Mucosa of descending colon (tissue), 3 donors: ENCODE results near the gene MS4A15. TPM values are rescaled to one million over a fixed set of nuclear protein-coding genes. Genes with fewer than 3 reads are reported as not detected.

Experiments
- ATAC-seq: fragments of 200-7000 bp; cut with Tn5 transposase; one replicate; pipeline ENCODE4 v1.9.1; 2020; ENCODE audit warnings: mild to moderate bottlenecking, moderate library complexity
- DNase-seq, 3 donors: peaks; one replicate each; pipeline ENCODE4 v3.0.0-alpha.2; 2020
- H3K36me3 ChIP-seq: fragments of 200-600 bp; one replicate; pipeline ENCODE4 v1.8.0; 2021; ENCODE audit warnings: low read depth, mild to moderate bottlenecking
- H3K4me1 ChIP-seq: fragments of 200-600 bp; one replicate; pipeline ENCODE4 v1.8.0; 2021; ENCODE audit warnings: low read depth, mild to moderate bottlenecking
- H3K4me3 ChIP-seq: fragments of 200-600 bp; one replicate; pipeline ENCODE4 v1.8.0; 2021; ENCODE audit warnings: mild to moderate bottlenecking
- H3K9me3 ChIP-seq: fragments of 200-600 bp; one replicate; pipeline ENCODE4 v1.8.0; 2021; ENCODE audit warnings: mild to moderate bottlenecking
- intact Hi-C, 2 donors: fragments of 100-400 bp; cut with DNase I in 1 of 2; cut with micrococcal nuclease in 1 of 2; formaldehyde crosslinking; loops; one replicate each; pipeline versions ENCODE4 v1.11.0 to v1.11.1; 2022; cut with DNase I, micrococcal nuclease
- total RNA-seq, 3 donors: library from RNA; stranded (reverse); fragmentation: NEBNext Ultra II Directional in 2 of 3; extraction: Animal tissue kit (Norgen Biotek cat#: 25700) in 2 of 3; gene quantifications; one replicate each; pipeline versions ENCODE4 v1.2.1 to v1.2.4, GENCODE V29; 2021 to 2023
- TF ChIP-seq, protein P1 (sequence below): fragments of 200-600 bp; IDR thresholded peaks from one replicate; pipeline ENCODE4 v1.8.0; 2022; ENCODE audit warnings: antibody characterized with exemption, mild to moderate bottlenecking
- donor health status: DM: no; HTN: no; CAD: no; lungs with moderate emphysema.
- donor health status: DM: no; HTN: no; CAD: no.
- donor health status: DM: no; HTN: yes; CAD: no.

Gene MS4A15
- total RNA-seq, 3 donors from 2014 or later, result 0.38 TPM; not detected in 2

GRCh38 chr11:60785136-60785535 lies 28.5 kb downstream of the MS4A15 start, which contains the start of gene MS4A10:
Gene MS4A10, plus strand, starts transcription at chr11:60785333. Its CDS starts 5,003 bp downstream, at chr11:60790336.
- H3K4me1 ChIP-seq, result peaks cover 3% of the 10 kb centered on the region
- TF ChIP-seq, protein P1, sequence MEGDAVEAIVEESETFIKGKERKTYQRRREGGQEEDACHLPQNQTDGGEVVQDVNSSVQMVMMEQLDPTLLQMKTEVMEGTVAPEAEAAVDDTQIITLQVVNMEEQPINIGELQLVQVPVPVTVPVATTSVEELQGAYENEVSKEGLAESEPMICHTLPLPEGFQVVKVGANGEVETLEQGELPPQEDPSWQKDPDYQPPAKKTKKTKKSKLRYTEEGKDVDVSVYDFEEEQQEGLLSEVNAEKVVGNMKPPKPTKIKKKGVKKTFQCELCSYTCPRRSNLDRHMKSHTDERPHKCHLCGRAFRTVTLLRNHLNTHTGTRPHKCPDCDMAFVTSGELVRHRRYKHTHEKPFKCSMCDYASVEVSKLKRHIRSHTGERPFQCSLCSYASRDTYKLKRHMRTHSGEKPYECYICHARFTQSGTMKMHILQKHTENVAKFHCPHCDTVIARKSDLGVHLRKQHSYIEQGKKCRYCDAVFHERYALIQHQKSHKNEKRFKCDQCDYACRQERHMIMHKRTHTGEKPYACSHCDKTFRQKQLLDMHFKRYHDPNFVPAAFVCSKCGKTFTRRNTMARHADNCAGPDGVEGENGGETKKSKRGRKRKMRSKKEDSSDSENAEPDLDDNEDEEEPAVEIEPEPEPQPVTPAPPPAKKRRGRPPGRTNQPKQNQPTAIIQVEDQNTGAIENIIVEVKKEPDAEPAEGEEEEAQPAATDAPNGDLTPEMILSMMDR, result no peak
- no peaks in the 10 kb centered on the region for H3K9me3 ChIP-seq
- no peak within 1 kb of the TSS for H3K4me3 ChIP-seq
- DNase-seq, result peak in 2 of 3 donors; percentile 55 to 70
- no peaks in the 10 kb centered on the region for H3K36me3 ChIP-seq
- intact Hi-C loops, result no loop called here
- peak; percentile 65 for ATAC-seq

DNA sequence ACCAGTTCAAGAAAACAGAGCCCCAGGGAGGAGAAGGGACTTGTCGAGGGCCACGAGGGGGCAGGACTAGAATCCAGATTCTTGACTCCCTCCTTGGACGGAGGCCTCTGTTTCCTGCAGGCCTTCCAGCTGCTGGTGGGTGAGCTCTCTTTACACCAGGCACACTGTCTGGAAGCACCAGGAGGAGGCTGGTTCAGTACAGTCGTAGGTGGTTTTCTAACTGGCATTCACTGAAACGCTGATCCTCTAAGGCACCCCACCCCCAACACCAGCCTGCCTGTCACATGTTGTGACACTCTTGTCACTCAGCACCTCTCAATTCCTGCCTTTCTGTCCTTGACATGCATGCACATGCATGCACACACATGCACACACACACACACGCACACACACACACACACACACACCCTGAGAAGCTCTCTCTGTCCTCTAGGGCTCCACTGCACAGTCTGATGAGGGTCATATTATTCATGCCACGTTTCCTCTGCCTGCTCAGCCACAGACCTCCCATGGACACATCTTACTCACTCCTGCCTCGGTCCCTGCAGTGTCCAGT lies 29.2 kb downstream of the MS4A15 start:
- TF ChIP-seq, protein P1, result no peak

DNA sequence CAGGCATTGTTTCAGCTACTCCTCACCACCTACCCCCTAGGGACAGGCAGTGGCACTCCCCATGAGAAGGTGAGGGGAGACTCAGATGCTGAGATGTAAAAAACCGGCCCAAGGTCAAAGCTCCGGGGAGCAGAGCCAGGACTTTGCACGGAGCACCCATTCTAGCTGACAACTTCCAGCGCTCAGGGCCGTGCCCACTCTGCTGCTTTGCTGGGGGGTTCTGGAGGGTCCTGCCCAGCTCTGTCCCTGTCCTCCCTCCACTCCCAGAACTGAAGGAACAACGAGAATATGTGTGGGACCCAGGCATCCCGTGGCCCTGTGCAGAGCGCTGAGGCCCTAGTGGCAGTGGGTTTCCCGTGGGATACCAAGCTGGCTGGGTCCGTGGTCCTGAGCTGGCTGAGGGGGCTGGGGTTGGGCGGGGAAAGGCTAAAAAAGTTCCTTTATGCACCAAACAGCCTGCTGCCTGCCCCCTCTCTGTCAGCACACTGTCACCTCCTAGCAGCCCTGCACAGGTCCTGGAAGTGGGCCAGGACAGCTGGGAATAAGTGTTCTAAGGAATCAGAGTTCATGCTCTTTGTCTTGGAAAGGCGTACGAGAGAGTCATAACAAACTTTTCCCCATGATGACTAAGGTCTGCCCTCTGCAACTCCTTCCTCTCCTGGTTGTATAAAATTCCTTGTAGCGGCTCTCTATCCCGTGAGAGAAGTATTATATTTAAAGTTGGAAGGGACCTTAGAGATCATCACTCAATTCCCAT lies 30.3 kb downstream of the MS4A15 start:
- Histone ChIP-seq H3K4me1 (peaks cover 3% of the 10 kb centered on the region), H3K36me3 (no peaks in the 10 kb centered on the region), H3K4me3 (no peak overlapping the region), H3K9me3 (no peaks in the 10 kb centered on the region)
- intact Hi-C loops, result no loop called here
- DNase-seq (peak; percentile 56 to 75 (median 61)), ATAC-seq (peak; percentile 70)
- TF ChIP-seq, protein P1, result no peak

More for the DNA sequence above, 29.2 kb downstream of the MS4A15 start:
- ATAC-seq (no peak), DNase-seq (no peak)
- intact Hi-C loops, result no loop called here
- Histone ChIP-seq H3K4me1 (peaks cover 3% of the 10 kb centered on the region), H3K36me3 (no peaks in the 10 kb centered on the region), H3K9me3 (no peaks in the 10 kb centered on the region), H3K4me3 (no peak overlapping the region)

GRCh38 chr11:60788401-60789125 lies 31.9 kb downstream of the MS4A15 start:
- intact Hi-C loops, result no loop called here
- TF ChIP-seq, protein P1, result no peak
- ATAC-seq (no peak), DNase-seq (peak in 1 of 3 donors; percentile 27)
- Histone ChIP-seq H3K36me3 (no peaks in the 10 kb centered on the region), H3K4me3 (no peak overlapping the region), H3K4me1 (peaks cover 3% of the 10 kb centered on the region), H3K9me3 (no peaks in the 10 kb centered on the region)

DNA sequence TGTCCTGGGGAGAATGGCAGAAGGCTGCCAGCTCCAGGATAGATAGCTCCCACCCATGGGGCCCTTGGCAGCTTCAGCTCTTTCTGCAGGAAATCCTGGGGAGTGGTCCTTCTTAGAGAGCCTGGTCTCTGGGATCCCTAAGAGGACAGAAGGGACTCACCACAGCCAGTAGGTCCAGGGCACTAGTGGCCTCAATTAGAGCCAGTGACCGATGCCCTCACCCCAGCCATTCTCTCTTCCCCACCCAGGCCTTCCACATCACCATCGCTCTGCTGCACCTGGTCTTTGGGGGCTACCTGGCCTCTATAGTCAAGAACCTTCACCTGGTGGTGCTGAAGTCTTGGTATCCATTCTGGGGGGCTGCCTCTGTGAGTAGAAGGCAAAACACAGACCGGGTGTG lies 34.1 kb downstream of the MS4A15 start:
- DNase-seq (peak in 1 of 3 donors; percentile 5), ATAC-seq (no peak)
- peaks cover 3% of the 10 kb centered on the region for H3K4me1 ChIP-seq
- H3K36me3 ChIP-seq, result no peaks in the 10 kb centered on the region
- intact Hi-C loops, result no loop called here
- no peaks in the 10 kb centered on the region for H3K9me3 ChIP-seq
- TF ChIP-seq, protein P1, result no peak
- no peak overlapping the region for H3K4me3 ChIP-seq
